ENCODE results near the gene GFRA3. TPM values are rescaled to one million over a fixed set of nuclear protein-coding genes. Genes with fewer than 3 reads are reported as not detected.

The GFRA3 gene
- total RNA-seq, 1 donor, result not detected

- no peak for TF ChIP-seq CTCF (IDR thresholded peaks at IDR 0.05; ENCODE audit: insufficient read depth, low read length)
- DNase-seq (ENCODE audit: low read depth), result no peak
- no peak overlapping the region for H3K4me3 ChIP-seq (ENCODE audit: low read depth, low read length)
Observed at GRCh38 chr5:138240650-138241385, 33.6 kb downstream of the GFRA3 start.

GRCh38 chr5:138238034-138238433 is 36.4 kb downstream of the GFRA3 start:
- no peak overlapping the region for H3K4me3 ChIP-seq (ENCODE audit: low read depth, low read length)
- TF ChIP-seq CTCF (IDR thresholded peaks at IDR 0.05; ENCODE audit: insufficient read depth, low read length), result no peak
- DNase-seq (ENCODE audit: low read depth), result no peak

DNA sequence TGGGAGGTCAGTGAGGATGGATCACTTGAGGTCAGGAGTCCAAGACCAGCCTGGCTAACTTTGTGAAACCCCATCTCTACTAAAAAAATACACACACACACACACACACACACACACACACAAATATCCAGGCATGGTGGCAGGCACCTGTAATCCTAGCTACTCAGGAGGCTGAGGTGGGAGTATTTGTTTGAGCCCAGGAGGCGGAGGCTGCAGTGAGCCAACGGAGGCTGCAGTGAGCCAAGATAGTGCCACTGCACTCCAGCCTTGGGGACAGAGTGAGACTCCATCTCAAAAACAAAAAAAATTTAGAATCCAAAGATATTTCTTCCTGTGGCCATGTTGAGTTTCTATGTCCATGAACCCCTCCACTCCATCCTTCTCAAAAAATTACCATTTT is 39.8 kb downstream of the GFRA3 start:
- no peak overlapping the region for H3K4me3 ChIP-seq (ENCODE audit: low read depth, low read length)
- no peak for DNase-seq (ENCODE audit: low read depth)
- no peak for TF ChIP-seq CTCF (IDR thresholded peaks at IDR 0.05; ENCODE audit: insufficient read depth, low read length)

- DNase-seq (ENCODE audit: low read depth), result no peak
- no peak for TF ChIP-seq CTCF (IDR thresholded peaks at IDR 0.05; ENCODE audit: insufficient read depth, low read length)
- H3K4me3 ChIP-seq (ENCODE audit: low read depth, low read length), result no peak overlapping the region
Observed at GRCh38 chr5:138233280-138233679, 41.1 kb downstream of the GFRA3 start.

- TF ChIP-seq CTCF (IDR thresholded peaks at IDR 0.05; ENCODE audit: insufficient read depth, low read length), result no peak
- DNase-seq (ENCODE audit: low read depth), result peak; percentile 79
- H3K4me3 ChIP-seq (ENCODE audit: low read depth, low read length), result no peak overlapping the region
Observed at GRCh38 chr5:138230981-138231589, 43.3 kb downstream of the GFRA3 start.

GRCh38 chr5:138230261-138230660 is 44.2 kb downstream of the GFRA3 start:
- peak; percentile 87 for DNase-seq (ENCODE audit: low read depth)
- H3K4me3 ChIP-seq (ENCODE audit: low read depth, low read length), result no peak overlapping the region
- TF ChIP-seq CTCF (IDR thresholded peaks at IDR 0.05; ENCODE audit: insufficient read depth, low read length), result no peak

Data from fibroblast of the aortic adventitia (primary cell).